ENCODE measurements around the gene CDK5R1.

Gene CDK5R1

DNA sequence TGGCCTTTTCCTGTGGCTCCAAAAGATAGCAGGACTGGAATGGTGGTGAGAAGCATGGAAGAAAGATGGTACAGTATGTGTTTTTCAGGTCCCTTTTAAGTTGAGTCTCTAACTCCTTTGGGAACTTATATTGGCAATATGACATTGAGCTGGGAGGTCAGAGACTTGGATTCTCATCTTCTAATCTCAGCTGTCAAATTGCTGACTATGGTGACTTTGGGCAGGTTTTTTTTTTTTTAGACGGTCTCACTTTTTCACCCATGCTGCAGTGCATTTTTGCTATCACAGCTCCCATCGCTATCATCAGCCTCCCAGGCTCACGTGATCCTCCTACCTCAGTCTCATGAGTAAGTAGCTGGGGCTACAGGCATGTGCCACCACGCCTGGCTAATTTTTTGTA lies 15.1 kb upstream of the CDK5R1 start:
- no peak for DNase-seq (ENCODE audit: low read depth)

DNA sequence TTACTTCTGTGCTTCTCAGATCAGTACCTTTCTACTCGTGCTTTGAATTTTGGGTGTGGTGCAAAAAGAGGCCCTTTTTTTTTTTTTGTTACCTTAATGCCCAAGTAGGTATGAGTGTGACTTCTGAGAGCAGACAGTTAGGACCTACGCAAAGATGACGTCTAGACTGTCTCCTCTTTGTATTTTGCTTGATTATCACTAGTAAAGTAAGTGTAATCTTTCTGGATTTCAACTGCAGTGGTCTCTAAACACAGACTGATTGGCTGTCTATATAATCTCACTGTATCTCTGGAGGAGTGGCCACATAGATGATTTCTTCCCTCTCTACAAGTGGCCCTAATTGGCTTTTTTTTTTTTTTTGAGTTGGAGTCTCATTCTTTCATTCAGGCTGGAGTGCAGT lies 11.5 kb upstream of the CDK5R1 start:
- DNase-seq (ENCODE audit: low read depth) = no peak

DNA sequence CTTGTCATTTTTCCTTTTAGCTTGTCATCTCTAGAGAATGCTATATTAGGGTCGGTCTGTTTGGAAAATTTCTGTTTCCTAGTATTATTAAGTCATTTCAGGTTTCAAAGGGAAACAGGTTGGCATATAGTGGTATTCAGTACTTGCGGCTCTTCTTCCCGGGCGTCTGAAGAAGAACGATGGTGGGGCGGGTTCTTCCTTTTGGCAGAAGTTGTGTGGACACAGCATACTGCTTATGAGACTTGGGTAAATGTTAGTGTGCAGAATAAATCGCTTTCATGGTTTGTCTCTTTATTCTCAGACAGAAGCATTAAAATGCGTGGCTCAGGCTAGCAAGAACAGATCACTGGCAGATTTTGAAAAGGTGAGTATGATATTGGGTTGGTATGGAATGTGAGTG lies 9.6 kb upstream of the CDK5R1 start:
- no peak for DNase-seq (ENCODE audit: low read depth)

DNA sequence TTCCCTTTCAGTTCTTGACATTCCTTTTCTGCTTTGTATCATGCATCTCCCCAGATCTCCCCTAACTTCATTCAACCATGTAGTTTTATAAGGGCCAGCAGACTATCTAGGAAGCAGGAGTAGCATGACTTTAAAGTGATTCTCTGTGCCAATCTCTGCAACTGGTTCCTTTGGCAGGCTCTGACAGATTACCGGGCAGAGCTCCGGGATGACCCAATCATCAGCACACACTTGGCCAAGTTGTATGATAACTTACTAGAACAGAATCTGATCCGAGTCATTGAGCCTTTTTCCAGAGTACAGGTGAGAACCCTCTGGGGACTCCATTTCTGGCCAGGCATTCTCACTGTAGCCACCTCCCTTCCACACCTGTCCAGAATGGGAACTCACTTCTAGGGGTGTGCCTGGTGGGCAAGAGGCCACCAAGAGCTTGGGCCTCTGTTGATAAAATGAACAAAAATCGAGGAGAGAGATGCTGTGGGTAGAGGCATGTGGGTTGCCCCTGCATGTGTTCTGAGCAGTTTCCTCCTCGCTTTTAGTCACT lies 7.6 kb upstream of the CDK5R1 start:
- DNase-seq (ENCODE audit: low read depth) = no peak

DNA sequence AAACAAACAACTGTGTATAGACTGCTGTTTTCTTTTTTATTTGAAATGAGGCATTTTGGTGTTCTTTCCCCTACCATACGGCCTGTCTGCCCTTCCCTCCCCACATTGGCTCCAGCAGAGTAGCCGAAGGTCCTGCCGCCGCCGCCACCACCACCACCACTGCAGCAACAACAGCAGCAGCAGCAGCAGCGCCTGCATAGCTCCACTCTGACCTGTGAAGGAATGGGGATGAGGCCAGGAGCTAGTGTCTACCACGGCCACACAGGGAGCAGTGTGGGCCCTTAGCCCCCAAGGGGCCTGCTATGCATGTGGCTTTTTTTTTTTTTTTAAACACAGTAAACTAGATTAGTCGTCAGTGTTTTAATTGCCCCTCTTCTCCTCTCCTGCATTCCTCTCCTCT lies 5.6 kb upstream of the CDK5R1 start:
- DNase-seq (ENCODE audit: low read depth) = no peak

DNA sequence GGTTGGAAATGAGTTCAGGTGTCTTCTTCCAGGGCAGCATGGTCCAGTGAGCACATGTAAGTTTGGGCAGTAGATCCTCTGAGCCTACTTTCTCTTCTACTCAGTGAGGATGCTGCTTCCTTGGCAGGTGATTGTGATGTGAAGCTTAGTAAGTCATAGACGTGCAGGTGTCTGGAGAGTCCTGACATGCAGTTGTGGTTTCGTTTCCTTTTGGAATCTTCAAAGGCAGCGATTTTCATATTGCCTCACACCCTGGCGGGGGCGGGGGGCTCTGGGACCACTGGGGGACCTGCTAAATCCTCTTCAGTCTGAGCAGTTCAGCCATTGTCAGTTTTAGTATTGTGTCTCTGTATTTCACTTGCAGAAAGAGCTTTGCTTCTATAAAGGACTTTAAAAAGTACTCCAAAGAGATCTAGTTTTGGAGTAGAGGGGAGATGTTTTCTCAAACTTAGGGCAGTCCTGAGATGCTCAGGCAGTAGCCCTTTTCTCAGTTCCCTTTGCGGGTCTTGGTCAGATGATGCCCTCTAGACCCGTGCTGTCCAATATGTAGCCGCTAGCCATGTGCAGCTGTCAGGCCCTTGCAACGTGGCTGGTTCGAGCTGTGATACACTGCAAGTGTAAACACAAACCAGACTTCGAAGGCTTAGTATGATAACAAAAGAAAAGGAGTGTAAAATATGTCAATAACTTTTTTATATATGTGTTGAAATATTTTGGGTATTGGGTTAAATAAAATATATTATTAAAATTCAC lies 4.0 kb upstream of the CDK5R1 start:
- DNase-seq (ENCODE audit: low read depth) = no peak

DNA sequence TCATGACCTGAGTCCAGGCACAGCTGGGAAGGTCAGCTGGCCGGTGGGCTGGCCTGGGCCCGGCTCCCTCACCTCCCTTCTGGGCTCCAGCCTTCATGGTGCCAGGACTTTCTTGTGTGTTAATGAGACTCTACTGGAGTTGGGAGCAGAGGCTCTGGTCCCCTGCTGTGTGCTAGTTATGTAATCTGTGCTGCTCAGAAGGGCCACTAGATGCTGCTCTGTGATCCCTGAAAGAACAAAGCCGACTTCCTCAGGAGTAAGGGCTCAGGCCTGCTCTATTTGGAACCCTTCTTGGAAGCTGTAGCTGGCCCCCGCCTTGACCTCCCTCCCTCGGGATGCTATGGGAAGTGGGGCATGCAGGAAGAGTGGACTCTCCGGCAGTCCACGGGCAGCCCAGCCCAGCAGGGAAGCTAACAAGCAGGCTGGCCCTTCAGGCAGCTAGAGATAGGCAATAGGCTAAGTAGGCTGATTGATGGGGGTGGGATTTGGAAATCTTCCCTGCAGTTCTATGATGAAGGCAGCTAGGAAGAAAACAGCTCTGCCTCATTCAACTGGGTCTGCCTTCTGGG lies 3.3 kb upstream of the CDK5R1 start:
- DNase-seq (ENCODE audit: low read depth) = no peak

DNA sequence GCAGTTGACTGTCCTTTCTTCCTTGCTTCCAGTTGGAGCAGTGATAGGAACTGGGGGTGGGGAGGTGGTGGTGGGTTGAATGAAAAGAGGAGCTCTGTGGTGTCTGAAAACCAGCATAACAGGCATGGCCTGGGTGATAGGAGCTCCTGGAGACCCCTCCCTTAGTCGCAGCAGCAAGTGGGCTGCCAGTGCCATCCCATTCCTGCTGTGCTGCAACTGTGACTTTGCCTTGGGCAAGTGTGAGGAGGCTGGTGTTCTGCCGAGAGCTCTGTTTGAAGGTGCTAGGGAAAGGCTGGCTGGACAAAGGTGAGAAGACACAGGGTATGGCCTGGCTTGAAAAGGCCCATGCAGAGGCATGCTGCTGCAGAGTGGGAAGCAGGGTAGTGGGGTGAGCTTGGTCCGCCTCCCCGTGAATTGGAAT lies 2.7 kb upstream of the CDK5R1 start:
- DNase-seq (ENCODE audit: low read depth) = no peak

DNA sequence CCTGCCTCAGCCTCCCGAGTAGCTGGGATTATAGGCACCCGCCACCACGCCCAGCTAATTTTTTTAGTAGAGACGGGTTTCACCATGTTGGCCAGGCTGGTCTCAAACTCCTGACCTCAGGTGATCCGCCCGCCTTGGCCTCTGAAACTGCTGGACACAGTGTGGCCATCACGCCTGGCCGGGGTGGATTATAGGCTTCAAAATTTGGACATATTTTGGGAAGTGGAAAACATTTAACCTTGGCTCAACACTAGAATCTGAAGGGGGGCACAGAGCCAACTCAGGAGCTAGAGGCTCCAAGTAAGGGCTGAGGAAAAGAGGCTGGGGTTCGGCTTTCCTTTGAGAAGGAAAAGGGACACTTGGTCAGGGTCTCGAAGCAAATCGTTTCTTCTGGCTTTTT lies 2.2 kb upstream of the CDK5R1 start:
- no peak for DNase-seq (ENCODE audit: low read depth)

DNA sequence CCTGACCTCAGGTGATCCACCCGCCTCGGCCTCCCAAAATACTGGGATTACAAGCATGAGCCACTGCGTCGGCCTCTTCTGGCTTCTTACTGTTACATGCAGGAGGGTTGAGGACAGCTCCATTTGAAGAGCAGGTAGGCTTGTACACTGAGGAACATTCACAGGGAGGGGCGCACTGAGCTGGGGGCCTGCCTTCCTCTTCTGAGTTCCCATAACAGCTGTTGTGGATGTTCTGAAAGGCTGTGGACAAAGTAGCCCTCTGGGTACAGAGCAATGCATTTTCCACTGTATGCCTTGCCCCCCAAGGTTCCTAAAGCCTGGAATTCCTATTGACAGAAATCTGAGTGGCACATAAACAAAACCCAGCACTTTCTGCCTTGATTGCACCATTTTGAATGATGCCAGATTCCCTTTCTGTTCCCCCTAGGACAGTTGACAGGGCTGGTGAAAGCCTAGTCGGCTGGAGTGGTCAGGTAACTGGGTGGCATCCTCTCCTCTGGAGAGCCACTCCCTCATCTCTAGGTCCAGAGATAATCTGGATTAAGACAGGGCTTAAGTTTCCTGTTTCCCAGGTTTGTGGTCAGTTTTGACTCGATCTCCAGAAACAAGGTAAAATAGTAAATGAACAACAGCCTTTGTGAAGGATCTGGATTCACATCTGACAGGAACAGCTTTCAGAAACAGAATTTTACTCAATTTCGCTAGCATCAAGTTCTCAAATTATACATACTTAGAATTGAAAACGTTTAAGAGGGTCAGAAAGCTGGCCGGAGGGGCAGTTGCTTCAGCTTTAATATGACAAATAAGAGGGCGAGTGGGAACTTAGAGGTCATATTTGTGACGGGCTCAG lies 1.3 kb upstream of the CDK5R1 start:
- no peak for DNase-seq (ENCODE audit: low read depth)

DNA sequence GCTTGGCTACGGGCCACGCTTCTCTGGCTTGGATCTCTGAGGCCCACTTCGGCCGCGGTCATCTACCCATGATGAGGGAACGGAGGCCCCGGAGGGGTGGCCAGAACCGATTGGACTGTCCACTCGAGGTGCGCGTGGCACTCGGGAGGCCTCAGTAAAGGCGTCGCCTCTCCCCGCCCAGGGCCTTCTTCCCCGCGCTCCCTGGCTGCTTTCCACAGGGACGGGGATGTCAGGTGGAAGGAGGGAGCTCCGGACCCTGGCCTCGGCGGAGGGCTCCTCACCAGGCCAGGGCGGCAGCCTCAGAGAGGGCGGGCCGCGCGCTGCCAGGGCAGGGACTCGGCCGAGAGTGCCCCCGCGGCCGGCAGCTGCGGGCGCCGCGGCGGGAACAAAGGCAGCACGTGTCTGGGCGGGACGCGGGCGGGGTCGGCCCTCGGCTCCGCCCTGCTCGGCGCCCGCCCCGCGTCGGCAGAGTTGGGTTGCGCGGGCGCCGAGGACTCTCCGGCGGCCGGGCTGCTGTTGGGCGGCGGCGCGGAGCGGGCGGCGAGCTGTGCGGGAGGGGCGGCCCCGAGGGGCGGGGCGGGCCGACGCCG lies 587 bp upstream of the CDK5R1 start:
- peak; percentile 56 for DNase-seq (ENCODE audit: low read depth)

DNA sequence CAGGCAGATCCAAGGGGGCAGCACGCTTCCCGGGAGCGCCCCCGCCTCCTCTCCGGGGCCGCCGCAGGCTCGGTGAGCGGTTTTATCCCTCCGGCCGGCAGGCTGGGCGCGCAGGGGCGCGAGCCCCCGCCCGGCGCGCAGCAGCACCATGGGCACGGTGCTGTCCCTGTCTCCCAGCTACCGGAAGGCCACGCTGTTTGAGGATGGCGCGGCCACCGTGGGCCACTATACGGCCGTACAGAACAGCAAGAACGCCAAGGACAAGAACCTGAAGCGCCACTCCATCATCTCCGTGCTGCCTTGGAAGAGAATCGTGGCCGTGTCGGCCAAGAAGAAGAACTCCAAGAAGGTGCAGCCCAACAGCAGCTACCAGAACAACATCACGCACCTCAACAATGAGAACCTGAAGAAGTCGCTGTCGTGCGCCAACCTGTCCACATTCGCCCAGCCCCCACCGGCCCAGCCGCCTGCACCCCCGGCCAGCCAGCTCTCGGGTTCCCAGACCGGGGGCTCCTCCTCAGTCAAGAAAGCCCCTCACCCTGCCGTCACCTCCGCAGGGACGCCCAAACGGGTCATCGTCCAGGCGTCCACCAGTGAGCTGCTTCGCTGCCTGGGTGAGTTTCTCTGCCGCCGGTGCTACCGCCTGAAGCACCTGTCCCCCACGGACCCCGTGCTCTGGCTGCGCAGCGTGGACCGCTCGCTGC lies 832 bp downstream of the CDK5R1 start:
- no peak for DNase-seq (ENCODE audit: low read depth)

DNA sequence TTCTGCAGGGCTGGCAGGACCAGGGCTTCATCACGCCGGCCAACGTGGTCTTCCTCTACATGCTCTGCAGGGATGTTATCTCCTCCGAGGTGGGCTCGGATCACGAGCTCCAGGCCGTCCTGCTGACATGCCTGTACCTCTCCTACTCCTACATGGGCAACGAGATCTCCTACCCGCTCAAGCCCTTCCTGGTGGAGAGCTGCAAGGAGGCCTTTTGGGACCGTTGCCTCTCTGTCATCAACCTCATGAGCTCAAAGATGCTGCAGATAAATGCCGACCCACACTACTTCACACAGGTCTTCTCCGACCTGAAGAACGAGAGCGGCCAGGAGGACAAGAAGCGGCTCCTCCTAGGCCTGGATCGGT lies 1.4 kb downstream of the CDK5R1 start:
- DNase-seq (ENCODE audit: low read depth) = no peak

DNA sequence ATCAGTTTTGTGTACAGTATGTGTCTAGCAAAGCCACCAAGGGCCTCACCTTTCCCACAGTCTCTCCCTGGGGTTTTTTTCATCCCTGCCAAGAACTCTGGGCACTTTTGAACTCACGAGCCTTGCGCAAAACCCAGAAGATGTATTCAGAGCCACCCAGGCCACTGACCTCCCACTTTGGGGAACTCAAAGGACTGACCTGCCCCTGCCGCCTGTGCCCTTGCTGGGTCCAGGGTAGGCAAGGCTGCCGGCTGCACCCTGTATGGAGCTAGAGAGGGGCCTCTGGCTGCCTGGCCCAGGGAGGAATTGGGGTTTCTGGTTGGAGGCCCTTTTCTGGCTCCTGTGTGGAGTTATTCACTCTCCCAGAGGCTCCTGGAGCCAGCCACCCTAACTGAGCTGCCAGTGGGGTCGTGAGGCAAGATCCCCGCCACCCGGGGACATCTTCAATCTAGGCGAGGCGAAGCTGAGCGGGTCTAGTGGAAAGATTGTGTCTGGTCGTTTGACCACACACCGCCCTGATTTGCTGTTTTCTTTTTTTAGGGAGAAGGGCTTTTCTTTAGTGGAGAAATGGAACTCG lies 1.9 kb downstream of the CDK5R1 start:
- no peak for DNase-seq (ENCODE audit: low read depth)

DNA sequence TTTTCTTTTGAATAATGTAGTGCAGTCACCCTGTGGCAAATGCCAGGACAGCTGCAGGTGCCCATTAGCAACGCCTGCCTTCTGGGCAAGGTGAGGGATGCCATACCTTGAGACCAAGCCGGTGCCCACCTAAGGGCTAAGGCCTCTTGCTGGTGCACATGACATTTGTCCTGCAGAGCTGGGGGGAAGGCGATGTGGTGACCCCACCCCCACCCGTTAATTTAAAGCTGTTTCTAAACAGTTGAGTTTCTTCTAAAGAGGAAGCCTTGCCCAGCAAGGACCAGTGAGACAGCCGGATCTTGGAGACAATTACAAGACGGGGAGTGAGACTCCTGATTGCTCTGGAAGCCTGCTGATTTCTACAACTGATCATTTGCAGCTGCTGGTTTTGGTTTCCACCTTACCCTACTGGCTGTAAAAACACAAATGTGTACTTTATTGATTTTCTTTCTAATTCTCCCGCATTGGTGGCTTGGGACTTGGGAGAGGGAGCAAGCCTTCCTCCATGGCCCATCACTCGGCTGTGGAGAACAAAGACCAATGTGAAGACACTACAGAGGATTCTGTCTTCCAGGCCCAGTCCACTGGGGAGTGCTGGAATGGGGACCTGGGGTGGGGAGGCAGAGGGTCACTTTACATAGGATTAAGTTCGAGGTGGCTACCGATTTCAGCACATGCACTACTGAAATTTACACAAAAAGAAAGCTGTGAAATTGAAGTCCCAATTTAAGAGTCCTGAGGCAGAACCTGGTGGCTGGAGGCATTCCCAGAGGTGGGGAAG lies 2.7 kb downstream of the CDK5R1 start:
- DNase-seq (ENCODE audit: low read depth) = no peak

DNA sequence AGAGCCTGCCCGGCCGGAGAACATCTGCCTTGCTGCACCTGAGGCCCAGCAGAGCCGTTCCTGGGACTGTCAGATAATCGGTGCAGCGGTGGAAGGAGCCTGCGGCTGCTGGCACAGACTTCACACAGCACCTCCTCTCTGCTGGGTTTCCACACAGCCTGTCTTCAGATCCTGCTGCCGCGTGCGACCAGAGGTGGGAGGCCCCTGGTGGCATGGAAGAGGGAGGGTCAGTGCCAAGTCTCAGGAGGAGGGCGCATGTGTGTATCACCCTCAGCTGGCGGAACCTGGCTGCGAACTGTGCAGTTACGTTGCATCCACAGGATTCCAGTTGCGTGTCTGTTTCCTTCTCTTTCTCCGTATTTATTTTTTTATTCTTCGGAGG lies 3.3 kb downstream of the CDK5R1 start:
- DNase-seq (ENCODE audit: low read depth) = no peak

DNA sequence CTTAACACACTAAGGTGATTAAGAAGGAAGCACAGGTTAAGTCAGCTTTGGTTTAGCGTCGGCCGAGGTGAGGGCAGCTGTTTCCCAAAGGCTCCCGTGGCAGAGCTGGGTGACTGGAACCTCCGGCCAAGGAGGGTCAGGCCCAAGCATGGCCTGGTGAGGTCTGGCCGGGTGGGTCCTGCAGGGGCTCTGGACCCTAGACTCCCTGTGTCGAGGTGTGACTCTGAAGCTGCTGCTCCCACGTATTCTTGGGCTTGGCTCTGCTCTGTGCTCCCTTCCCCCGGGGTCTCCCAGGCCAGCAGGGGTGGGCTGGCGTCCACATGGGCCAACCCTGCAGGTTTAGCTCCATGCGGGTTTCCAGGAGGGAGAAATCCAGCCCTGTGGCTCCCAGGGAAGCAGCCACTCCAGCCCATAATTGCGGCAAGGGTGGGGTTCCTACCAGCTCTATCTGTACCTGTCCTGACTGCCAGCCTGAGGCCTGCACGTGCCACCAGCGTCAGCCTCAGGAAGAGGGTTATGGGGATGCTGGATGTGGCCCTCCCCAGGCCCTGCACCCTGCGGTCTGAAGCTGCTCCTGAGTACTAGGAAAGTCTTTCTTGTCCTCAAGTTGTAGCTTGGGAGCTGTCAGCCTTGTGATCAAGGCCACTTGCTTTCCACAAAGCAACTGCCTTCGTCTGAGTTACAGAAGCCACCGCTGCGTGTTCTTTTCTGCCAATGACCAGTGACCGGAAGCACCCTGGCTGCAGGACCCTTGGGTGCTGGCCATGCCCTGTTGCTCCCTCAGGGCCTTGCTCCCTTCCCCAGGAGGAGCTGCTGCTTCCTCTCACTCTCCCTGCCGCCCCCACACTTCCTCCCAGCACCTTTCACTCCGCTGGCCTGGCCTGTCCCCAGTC lies 4.8 kb downstream of the CDK5R1 start:
- no peak for DNase-seq (ENCODE audit: low read depth)

DNA sequence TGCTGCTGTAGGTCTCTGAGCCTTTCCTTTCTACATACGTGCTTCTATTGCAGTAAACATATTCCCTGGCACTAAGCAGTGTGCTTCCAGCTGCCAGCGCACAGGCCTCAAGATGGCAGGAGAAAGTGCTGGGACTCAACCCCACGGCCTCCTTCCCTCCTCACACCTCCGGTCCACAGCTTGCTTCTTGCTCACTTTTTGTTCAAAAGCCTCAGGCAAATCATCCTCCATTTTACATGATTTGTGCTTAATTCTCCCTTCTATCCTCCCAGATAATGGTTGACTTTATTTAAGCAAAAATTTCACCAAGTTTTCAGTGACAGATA lies 5.4 kb downstream of the CDK5R1 start:
- no peak for DNase-seq (ENCODE audit: low read depth)

DNA sequence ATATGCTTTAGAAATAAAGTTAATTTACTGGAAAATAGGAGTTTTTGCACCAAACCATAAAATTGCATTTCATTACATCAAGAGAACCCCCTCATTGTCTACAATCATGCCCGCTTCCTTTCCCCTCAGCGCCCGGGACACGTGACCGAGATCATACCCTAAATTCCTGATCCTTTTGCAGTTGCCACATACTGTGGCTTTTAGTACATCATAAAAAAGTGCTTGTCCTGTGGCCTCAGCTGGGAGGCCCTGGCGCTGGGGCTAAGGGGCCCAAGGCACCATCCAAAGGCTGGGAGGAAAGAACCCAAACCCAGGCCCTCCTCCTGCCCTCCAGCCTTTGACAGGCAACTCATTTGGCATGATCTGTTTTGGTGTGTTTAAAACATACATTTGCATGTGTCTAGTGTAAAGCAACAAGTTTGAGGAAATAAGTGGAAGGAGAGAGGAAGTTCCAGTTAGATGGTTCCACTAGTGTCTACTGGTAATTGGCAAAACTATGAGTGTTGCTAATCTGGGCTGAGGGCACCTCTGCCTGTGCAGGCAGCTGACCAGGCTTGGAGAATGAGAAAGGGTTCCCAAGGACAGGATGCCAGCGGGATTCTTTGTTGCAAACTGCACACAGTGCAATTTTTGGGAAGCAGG lies 6.0 kb downstream of the CDK5R1 start:
- DNase-seq (ENCODE audit: low read depth) = no peak

Data from stimulated activated CD8-positive, alpha-beta memory T cell treated with anti-CD3 and anti-CD28 coated beads, Interleukin-15, amount 100 ng/mL, for 24 hours (primary cell).